Neural progenitor cell (in vitro differentiated cells): ENCODE measurements around the gene MAP2K1.

ENCODE experiments used
- EZH2 ChIP-seq: fragments of 200-600 bp; sonication (generic); IDR thresholded peaks from 2 replicates; pipeline ENCODE4 v1.6.1; 2017; ENCODE audit warnings: antibody characterized with exemption, mild to moderate bottlenecking, moderate library complexity
- EZH2phosphoT487 ChIP-seq: fragments of 200-600 bp; sonication (generic); IDR thresholded peaks from 2 replicates; pipeline ENCODE4 v1.6.1; 2017; ENCODE audit warnings: antibody characterized with exemption
- TF ChIP-seq, protein P1 (sequence below): fragments of 200-600 bp; sonication (generic); IDR thresholded peaks from 2 replicates; pipeline ENCODE4 v1.5.1; 2017; ENCODE audit warnings: antibody characterized with exemption, mild to moderate bottlenecking

GRCh38 chr15:66459818-66460615 is 73.3 kb downstream of the MAP2K1 start:
- TF ChIP-seq, protein P1, sequence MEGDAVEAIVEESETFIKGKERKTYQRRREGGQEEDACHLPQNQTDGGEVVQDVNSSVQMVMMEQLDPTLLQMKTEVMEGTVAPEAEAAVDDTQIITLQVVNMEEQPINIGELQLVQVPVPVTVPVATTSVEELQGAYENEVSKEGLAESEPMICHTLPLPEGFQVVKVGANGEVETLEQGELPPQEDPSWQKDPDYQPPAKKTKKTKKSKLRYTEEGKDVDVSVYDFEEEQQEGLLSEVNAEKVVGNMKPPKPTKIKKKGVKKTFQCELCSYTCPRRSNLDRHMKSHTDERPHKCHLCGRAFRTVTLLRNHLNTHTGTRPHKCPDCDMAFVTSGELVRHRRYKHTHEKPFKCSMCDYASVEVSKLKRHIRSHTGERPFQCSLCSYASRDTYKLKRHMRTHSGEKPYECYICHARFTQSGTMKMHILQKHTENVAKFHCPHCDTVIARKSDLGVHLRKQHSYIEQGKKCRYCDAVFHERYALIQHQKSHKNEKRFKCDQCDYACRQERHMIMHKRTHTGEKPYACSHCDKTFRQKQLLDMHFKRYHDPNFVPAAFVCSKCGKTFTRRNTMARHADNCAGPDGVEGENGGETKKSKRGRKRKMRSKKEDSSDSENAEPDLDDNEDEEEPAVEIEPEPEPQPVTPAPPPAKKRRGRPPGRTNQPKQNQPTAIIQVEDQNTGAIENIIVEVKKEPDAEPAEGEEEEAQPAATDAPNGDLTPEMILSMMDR = no peak
- TF ChIP-seq EZH2 (no peak), EZH2phosphoT487 (no peak)
